Gastrocnemius medialis (tissue), 4 donors: Measurements from ENCODE around the gene PRR18.

Experiments
- CTCF ChIP-seq, 5 experiments: fragments of 450-650 bp in 3 of 5; fragments of 200-600 bp in 2 of 5; sonication (generic) in 2 of 5; IDR thresholded peaks in 4 of 5; conservative IDR thresholded peaks in 1 of 5; 1 replicate in 4 of 5; 2 replicates in 1 of 5; pipeline ENCODE4 v1.5.1; 2016 to 2019; ENCODE audit warnings: antibody characterized with exemption in 5 of 5, mild to moderate bottlenecking in 3 of 5, moderate library complexity in 3 of 5
- POLR2A ChIP-seq, 2 donors: fragments of 450-650 bp; IDR thresholded peaks; one replicate each; pipeline ENCODE4 v1.6.1; 2017; ENCODE audit warnings: antibody characterized with exemption in 2 of 2, mild to moderate bottlenecking in 2 of 2, moderate library complexity in 2 of 2

DNA sequence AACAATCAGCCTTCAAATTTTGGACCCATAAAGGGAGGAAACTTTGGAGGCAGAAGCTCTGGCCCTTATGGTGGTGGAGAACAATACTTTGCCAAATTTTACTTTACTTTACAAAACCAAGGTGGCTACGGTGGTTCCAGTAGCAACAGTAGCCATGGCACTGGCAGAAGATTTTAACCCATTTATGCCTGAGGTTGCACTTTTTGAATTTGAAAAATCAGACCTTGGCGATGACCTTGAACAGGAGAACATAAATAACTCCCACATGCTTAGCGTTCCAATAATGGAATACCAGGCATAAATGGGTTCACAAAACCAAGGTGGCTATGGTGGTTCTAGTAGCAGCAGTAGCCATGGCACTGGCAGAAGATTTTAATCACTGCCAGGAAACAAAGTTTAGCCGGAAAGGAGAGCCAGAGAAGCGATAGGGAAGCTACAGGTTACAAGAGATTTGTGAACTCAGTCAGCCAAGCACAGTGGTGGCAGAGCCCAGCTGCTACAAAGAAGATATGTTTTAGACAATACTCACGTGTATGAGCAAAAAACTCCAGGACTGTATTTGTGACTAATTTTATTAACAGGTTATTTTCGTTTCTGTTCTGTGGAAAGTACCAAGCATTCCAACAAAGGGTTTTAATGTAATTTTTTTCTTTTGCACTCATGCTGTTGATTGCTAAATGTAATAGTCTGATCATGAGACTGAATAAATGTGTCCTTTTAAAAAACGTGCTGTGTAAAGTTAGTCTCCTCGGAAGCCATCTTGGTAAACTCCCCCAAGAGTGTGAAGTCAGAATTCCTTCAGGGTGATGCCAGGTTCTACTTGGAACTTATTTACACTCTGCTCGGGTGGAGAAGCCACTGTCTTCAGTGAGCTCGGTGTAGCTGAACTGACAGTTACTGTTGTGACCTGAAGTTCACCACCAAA is 27.4 kb upstream of the PRR18 start:
- TF ChIP-seq CTCF (IDR thresholded peaks at IDR 0.05 in 4 of 5, conservative IDR thresholded peaks at IDR 0.05 in 1 of 5) (no peak), POLR2A (IDR thresholded peaks at IDR 0.05) (no peak)
